ENCODE results near the gene FAM83C. TPM values are rescaled to one million over a fixed set of nuclear protein-coding genes. Genes with fewer than 3 reads are reported as not detected.

The FAM83C gene
- polyA plus RNA-seq, 1 of the 3 experiments (the other 2 are of a cell fraction): not detected

DNA sequence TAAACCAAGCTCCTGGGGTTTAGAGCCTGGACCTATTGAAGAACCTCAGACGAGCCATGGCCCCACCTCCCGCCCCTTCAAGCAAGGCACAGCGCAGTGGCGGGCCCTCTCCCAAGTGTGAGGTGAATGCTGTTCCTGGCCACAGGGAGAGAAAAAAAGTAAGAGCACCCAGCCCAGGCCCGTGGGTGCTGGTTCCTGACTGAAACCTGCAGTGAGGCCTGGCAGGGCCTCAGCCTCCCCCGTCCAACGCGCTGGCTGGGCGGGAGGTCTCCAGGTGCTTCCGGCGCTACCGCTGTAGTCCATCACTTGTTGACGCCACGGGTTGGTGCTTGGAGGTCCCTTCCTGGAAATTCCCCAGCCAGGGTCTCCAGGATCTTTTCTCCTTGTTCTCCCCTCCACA is 5.5 kb upstream of the FAM83C start:
- no peak overlapping the region for H3K4me2 ChIP-seq
- POLR2A ChIA-PET: no interaction called here

More for the DNA sequence above, 5.5 kb upstream of the FAM83C start:
- no peaks in the 10 kb centered on the region for H3K9me3 ChIP-seq
- no peaks in the 10 kb centered on the region for H3K79me2 ChIP-seq (ENCODE audit: insufficient read depth)
- H3K27ac ChIP-seq (ENCODE audit: low read depth in 2 of 2, low read length in 1 of 2): no peak overlapping the region; a peak in 1 of 4 replicates
- H4K20me1 ChIP-seq (ENCODE audit: insufficient read depth): no peaks in the 10 kb centered on the region
- no peaks in the 10 kb centered on the region for H3K9me2 ChIP-seq
- no peak overlapping the region for H3K4me3 ChIP-seq (ENCODE audit: low read depth in 2 of 2, low read length in 1 of 2)
- H3F3A ChIP-seq (replicated peaks; ENCODE audit: insufficient read depth): peaks cover 4% of the 10 kb centered on the region
- H2AFZ ChIP-seq (ENCODE audit: low read depth): no peak overlapping the region
- H3K27me3 ChIP-seq (ENCODE audit: insufficient read depth): no peaks in the 10 kb centered on the region
- no peak for DNase-seq
- H3K4me1 ChIP-seq (ENCODE audit: control insufficient read depth in 1 of 2, insufficient read depth in 2 of 2, low read depth in 1 of 2, low read length in 1 of 2): peaks cover 7 to 19% of the 10 kb centered on the region in 2 experiments; a peak in 2 of 4 replicates
- WGBS (ENCODE audit: low lambda C conversion rate): 97% methylated on average over 12 of the region's 14 CpGs
- no peak overlapping the region for H3K9ac ChIP-seq
- CTCF ChIA-PET: interaction anchor here (0.6 to 16.5 kb wide), 2 partner anchors 145 to 1142 kb away, joined by 3 to 323 read pairs; partner anchors contain the start of gene GDF5
- H3K36me3 ChIP-seq (replicated peaks in 1 of 2; ENCODE audit: control insufficient read depth in 1 of 2, insufficient read depth in 2 of 2, low read length in 1 of 2): no peaks in the 10 kb centered on the region
- no peak for TF ChIP-seq NFIC (IDR thresholded peaks at IDR 0.05; ENCODE audit: borderline replicate concordance)
- no peak for TF ChIP-seq NRF1 (IDR thresholded peaks at IDR 0.05; ENCODE audit: low read depth, low read length)
- no peak for TF ChIP-seq ELF1 (IDR thresholded peaks at IDR 0.05)
- no peak for TF ChIP-seq MEF2A (IDR thresholded peaks at IDR 0.05; ENCODE audit: borderline replicate concordance, low read depth)
- no peak for TF ChIP-seq SIN3A (IDR thresholded peaks at IDR 0.05; ENCODE audit: borderline replicate concordance, low read depth, low read length)
- TF ChIP-seq RXRA (IDR thresholded peaks at IDR 0.05; ENCODE audit: borderline replicate concordance, low read depth): no peak
- no peak for TF ChIP-seq POLR2AphosphoS5 (IDR thresholded peaks at IDR 0.05; ENCODE audit: low read depth, low read length)
- no peak for TF ChIP-seq RCOR1 (IDR thresholded peaks at IDR 0.05; ENCODE audit: low read length)
- TF ChIP-seq EP300 (IDR thresholded peaks at IDR 0.05; ENCODE audit: borderline replicate concordance in 1 of 2, low read depth in 1 of 2, low read length in 1 of 2): no peak
- no peak for TF ChIP-seq RAD21 (IDR thresholded peaks at IDR 0.05; ENCODE audit: low read length)
- no peak for TF ChIP-seq TEAD4 (IDR thresholded peaks at IDR 0.05; ENCODE audit: borderline replicate concordance, insufficient read depth)
- TF ChIP-seq, protein P1, sequence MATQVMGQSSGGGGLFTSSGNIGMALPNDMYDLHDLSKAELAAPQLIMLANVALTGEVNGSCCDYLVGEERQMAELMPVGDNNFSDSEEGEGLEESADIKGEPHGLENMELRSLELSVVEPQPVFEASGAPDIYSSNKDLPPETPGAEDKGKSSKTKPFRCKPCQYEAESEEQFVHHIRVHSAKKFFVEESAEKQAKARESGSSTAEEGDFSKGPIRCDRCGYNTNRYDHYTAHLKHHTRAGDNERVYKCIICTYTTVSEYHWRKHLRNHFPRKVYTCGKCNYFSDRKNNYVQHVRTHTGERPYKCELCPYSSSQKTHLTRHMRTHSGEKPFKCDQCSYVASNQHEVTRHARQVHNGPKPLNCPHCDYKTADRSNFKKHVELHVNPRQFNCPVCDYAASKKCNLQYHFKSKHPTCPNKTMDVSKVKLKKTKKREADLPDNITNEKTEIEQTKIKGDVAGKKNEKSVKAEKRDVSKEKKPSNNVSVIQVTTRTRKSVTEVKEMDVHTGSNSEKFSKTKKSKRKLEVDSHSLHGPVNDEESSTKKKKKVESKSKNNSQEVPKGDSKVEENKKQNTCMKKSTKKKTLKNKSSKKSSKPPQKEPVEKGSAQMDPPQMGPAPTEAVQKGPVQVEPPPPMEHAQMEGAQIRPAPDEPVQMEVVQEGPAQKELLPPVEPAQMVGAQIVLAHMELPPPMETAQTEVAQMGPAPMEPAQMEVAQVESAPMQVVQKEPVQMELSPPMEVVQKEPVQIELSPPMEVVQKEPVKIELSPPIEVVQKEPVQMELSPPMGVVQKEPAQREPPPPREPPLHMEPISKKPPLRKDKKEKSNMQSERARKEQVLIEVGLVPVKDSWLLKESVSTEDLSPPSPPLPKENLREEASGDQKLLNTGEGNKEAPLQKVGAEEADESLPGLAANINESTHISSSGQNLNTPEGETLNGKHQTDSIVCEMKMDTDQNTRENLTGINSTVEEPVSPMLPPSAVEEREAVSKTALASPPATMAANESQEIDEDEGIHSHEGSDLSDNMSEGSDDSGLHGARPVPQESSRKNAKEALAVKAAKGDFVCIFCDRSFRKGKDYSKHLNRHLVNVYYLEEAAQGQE (IDR thresholded peaks at IDR 0.05; ENCODE audit: low read depth, low read length): no peak
- no peak for TF ChIP-seq ZBTB33 (IDR thresholded peaks at IDR 0.05; ENCODE audit: borderline replicate concordance, low read depth)
- TF ChIP-seq, protein P2, sequence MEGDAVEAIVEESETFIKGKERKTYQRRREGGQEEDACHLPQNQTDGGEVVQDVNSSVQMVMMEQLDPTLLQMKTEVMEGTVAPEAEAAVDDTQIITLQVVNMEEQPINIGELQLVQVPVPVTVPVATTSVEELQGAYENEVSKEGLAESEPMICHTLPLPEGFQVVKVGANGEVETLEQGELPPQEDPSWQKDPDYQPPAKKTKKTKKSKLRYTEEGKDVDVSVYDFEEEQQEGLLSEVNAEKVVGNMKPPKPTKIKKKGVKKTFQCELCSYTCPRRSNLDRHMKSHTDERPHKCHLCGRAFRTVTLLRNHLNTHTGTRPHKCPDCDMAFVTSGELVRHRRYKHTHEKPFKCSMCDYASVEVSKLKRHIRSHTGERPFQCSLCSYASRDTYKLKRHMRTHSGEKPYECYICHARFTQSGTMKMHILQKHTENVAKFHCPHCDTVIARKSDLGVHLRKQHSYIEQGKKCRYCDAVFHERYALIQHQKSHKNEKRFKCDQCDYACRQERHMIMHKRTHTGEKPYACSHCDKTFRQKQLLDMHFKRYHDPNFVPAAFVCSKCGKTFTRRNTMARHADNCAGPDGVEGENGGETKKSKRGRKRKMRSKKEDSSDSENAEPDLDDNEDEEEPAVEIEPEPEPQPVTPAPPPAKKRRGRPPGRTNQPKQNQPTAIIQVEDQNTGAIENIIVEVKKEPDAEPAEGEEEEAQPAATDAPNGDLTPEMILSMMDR (IDR thresholded peaks at IDR 0.05): no peak
- TF ChIP-seq EZH2phosphoT487 (IDR thresholded peaks at IDR 0.05; ENCODE audit: borderline replicate concordance, low read depth): no peak
- TF ChIP-seq TCF12 (IDR thresholded peaks at IDR 0.05): no peak

Data from SK-N-SH (cell line).